Transverse colon (tissue), 4 donors: Measurements from ENCODE around the gene TMEM150C. TPM values are rescaled to one million over a fixed set of nuclear protein-coding genes. Genes with fewer than 3 reads are reported as not detected.

Source experiments
- DNase-seq: peaks from one replicate; pipeline ENCODE4 v3.0.0-alpha.2; 2019
- H3K27ac ChIP-seq, 4 donors: fragments of 200-600 bp; sonication (generic); 2 replicates each; pipeline ENCODE4 v1.5.1; 2016 to 2018; ENCODE audit warnings: inconsistent platforms in 4 of 4
- H3K27me3 ChIP-seq: fragments of 200-600 bp; sonication (generic); 2 replicates; pipeline ENCODE4 v1.5.1; 2017; ENCODE audit warnings: inconsistent platforms
- H3K36me3 ChIP-seq, 4 donors: fragments of 200-600 bp; sonication (generic); 2 replicates each; pipeline ENCODE4 v1.5.1; 2017 to 2019; ENCODE audit warnings: inconsistent platforms in 4 of 4
- H3K4me1 ChIP-seq, 4 donors: fragments of 200-600 bp; sonication (generic); 2 replicates each; pipeline ENCODE4 v1.5.1; 2017 to 2020; ENCODE audit warnings: inconsistent platforms in 4 of 4
- H3K4me3 ChIP-seq, 4 donors: fragments of 200-600 bp; sonication (generic); 1 replicate in 1 of 4; 2 replicates in 3 of 4; pipeline versions ENCODE4 v1.5.1 to v1.6.1; 2017 to 2019; ENCODE audit warnings: inconsistent platforms in 4 of 4
- H3K9me3 ChIP-seq, 2 donors: fragments of 200-600 bp; sonication (generic); 2 replicates each; pipeline ENCODE4 v1.5.1; 2017 to 2019; ENCODE audit warnings: inconsistent platforms in 2 of 2
- EP300 ChIP-seq: sonication (generic); formaldehyde crosslinking; IDR thresholded peaks from one replicate; pipeline ENCODE4 v1.6.1; 2017; ENCODE audit warnings: antibody characterized with exemption, low read depth
- POLR2A ChIP-seq: fragments of 450-650 bp; IDR thresholded peaks from one replicate; pipeline ENCODE4 v1.6.1; 2016; ENCODE audit warnings: antibody characterized with exemption, mild to moderate bottlenecking, moderate library complexity
- POLR2AphosphoS5 ChIP-seq, 3 donors: sonication (generic); formaldehyde crosslinking; IDR thresholded peaks; one replicate each; pipeline ENCODE4 v1.6.1; 2016; ENCODE audit warnings: antibody characterized with exemption in 3 of 3
- WGBS, 2 donors: methylation state at CpG; one replicate each; pipeline ENCODE4 v1.1.5; 2018; ENCODE audit warnings: low coverage in 1 of 2; 5-methylcytosine and 5-hydroxymethylcytosine counted together
- in situ Hi-C, 4 donors: fragments of 200-750 bp; cut with MboI; loops; one replicate each; pipeline versions ENCODE4 v1.15.0 to v1.15.1; 2017; ENCODE audit warnings: low sequenced_read_pairs in 3 of 4, low pct_ligation_motif_present in 1 of 4, low pct_unique_long_range_greater_than_20kb in 1 of 4
- intact Hi-C: fragments of 100-400 bp; cut with DNase I; formaldehyde crosslinking; loops from one replicate; pipeline ENCODE4 v1.15.1; 2023; ENCODE audit warnings: low total_unique reads
- total RNA-seq, 4 donors: library from RNA; depleted of rRNA; stranded (reverse); fragments of >200 nt; gene quantifications; one replicate each; pipeline ENCODE4 v1.1.0, GENCODE V29; 2016
- TF ChIP-seq, protein P1 (sequence below), 5 experiments: fragments of 200-600 bp in 3 of 5; fragments of 450-650 bp in 2 of 5; sonication (generic) in 3 of 5; IDR thresholded peaks; 1 replicate in 2 of 5; 2 replicates in 3 of 5; pipeline ENCODE4 v1.5.1; 2016 to 2017; ENCODE audit warnings: antibody characterized with exemption in 5 of 5, inconsistent platforms in 3 of 5, mild to moderate bottlenecking in 2 of 5, moderate library complexity in 1 of 5

Gene TMEM150C
- total RNA-seq, 4 donors from 2014 or later: 0.37 to 6.6 (median 5.9) TPM; not detected in 1

DNA sequence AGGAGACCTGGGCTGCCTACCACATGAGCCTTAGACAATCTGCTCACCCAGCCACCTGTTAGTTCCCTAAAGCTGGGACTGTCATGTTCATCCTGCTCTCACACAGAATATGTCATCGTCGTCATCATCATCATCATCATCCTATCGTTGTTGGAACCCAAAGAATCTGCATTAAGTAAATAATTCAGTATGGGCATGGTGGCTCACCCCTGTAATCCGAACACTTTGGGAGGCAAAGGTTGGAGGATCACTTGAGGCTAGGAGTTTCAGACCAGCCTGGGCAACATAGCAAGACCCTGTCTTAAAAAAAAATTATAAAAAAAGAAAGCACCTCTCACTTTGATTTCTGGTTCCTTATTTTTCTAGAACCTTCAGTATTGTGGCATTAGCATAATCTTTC lies 125.0 kb downstream of the TMEM150C start:
- TF ChIP-seq EP300 (no peak), POLR2A (no peak), POLR2AphosphoS5 (IDR thresholded peaks at IDR 0.05) (no peak)
- TF ChIP-seq, protein P1, sequence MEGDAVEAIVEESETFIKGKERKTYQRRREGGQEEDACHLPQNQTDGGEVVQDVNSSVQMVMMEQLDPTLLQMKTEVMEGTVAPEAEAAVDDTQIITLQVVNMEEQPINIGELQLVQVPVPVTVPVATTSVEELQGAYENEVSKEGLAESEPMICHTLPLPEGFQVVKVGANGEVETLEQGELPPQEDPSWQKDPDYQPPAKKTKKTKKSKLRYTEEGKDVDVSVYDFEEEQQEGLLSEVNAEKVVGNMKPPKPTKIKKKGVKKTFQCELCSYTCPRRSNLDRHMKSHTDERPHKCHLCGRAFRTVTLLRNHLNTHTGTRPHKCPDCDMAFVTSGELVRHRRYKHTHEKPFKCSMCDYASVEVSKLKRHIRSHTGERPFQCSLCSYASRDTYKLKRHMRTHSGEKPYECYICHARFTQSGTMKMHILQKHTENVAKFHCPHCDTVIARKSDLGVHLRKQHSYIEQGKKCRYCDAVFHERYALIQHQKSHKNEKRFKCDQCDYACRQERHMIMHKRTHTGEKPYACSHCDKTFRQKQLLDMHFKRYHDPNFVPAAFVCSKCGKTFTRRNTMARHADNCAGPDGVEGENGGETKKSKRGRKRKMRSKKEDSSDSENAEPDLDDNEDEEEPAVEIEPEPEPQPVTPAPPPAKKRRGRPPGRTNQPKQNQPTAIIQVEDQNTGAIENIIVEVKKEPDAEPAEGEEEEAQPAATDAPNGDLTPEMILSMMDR (IDR thresholded peaks at IDR 0.05): no peak
- WGBS, 2 donors: 98 to 100% methylated on average over 4 of the region's 4 CpGs

DNA sequence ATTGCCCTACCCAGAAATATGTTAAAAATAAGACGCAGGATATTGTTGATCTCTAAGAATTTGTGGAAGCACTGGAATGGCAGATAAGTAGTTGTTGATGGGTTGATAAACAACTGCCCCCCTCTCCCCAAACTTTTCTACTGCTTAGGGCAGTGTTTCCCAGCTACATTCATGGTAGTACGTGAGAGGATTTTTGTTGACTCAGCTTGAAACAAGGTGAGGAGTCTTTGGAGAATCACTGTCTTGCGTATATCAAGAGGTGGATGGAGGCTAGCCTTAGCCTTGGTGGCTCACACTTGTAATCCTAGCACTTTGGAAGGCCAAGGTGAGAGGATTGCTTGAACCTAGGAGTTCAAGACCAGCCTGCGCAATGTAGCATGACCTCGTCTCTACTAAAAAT lies 125.7 kb downstream of the TMEM150C start:
- Histone ChIP-seq H3K27ac (no peak overlapping the region), H3K4me3 (no peak overlapping the region), H3K4me1 (peaks cover 5 to 21% (median 10%) of the 10 kb centered on the region in 4 donors), H3K27me3 (no peaks in the 10 kb centered on the region), H3K9me3 (no peaks in the 10 kb centered on the region), H3K36me3 (no peaks in the 10 kb centered on the region)
- no peak for TF ChIP-seq POLR2AphosphoS5 (IDR thresholded peaks at IDR 0.05)
- no peak for TF ChIP-seq EP300
- 97% methylated on average over 5 of the region's 5 CpGs; no CpG with 5 or more reads in 1 of the 2 donors for WGBS, 2 donors
- in situ Hi-C loops (loop anchor here in 1 of 4 donors (10.0 kb wide), 1 partner anchor 61 kb away; the partner anchor contains the start of gene HNRNPD), intact Hi-C loops (no loop called here)
- no peak for DNase-seq

More for the DNA sequence above, 125.0 kb downstream of the TMEM150C start:
- DNase-seq: no peak
- Histone ChIP-seq H3K36me3 (no peaks in the 10 kb centered on the region), H3K9me3 (no peaks in the 10 kb centered on the region), H3K4me3 (no peak overlapping the region), H3K4me1 (peaks cover 0 to 14% (median 4%) of the 10 kb centered on the region in 4 donors), H3K27ac (no peak overlapping the region), H3K27me3 (no peaks in the 10 kb centered on the region)
- intact Hi-C loops (no loop called here), in situ Hi-C loops (loop anchor here in 1 of 4 donors (10.0 kb wide), 1 partner anchor 62 kb away; the partner anchor contains the start of gene HNRNPD)

DNA sequence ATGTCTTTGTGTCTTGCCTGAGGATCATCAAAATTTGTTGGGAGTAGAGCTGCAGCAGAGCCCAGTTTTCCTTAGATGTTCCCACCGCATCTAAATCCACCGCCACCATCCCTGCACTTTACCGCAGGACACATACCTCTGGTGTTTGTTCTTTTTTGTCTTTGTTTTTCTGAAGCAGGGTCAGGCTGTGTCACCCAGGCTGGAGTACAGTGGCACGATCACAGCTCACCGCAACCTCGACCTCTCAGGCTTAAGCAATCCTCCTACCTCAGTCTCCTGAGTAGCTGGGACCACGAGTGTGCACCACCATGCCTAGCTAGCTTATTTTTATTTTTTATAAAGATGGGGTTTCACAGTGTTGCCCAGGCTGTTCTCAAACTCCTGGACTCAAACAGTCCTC lies 126.8 kb downstream of the TMEM150C start:
- no peak for DNase-seq
- no peaks in the 10 kb centered on the region for H3K36me3 ChIP-seq
- H3K27ac ChIP-seq: no peak overlapping the region
- 97 to 100% methylated on average over 6 to 7 of the region's 7 CpGs for WGBS, 2 donors
- TF ChIP-seq POLR2AphosphoS5 (IDR thresholded peaks at IDR 0.05): no peak
- TF ChIP-seq, protein P1 (IDR thresholded peaks at IDR 0.05): no peak
- no peak for TF ChIP-seq POLR2A
- TF ChIP-seq EP300: no peak
- in situ Hi-C loops (loop anchor here in 1 of 4 donors (10.0 kb wide), 1 partner anchor 60 kb away; the partner anchor contains the start of gene HNRNPD), intact Hi-C loops (no loop called here)
- H3K4me3 ChIP-seq: no peak overlapping the region
- no peaks in the 10 kb centered on the region for H3K9me3 ChIP-seq
- peaks cover 6 to 21% (median 10%) of the 10 kb centered on the region in 4 donors for H3K4me1 ChIP-seq
- H3K27me3 ChIP-seq: no peaks in the 10 kb centered on the region

DNA sequence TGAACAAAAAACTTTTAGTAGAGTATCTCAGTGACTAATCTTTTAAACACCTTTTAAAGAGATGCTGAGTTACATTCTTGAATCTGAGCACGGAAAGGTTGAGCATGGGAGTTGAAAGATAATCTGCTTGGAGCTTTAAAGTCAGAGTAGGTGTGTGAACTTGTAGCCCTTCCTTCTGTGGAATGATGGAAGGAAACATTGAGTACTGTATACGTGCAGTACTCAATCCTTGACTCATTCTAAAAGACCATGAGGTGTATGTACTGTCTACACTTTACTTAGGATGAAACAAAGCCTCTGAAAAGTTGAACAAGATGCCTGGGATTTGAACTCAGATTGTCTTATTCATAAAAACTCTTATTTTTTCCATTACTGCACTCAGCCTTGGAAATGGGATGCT lies 128.0 kb downstream of the TMEM150C start:
- in situ Hi-C loops (loop anchor here in 1 of 4 donors (10.0 kb wide), 1 partner anchor 59 kb away; the partner anchor contains the start of gene HNRNPD), intact Hi-C loops (no loop called here)
- H3K4me3 ChIP-seq: no peak overlapping the region
- H3K4me1 ChIP-seq: peaks cover 6 to 21% (median 10%) of the 10 kb centered on the region in 4 donors
- WGBS, 2 donors: 83% methylated on average over 2 of the region's 2 CpGs
- DNase-seq: no peak
- no peak overlapping the region for H3K27ac ChIP-seq
- H3K27me3 ChIP-seq: no peaks in the 10 kb centered on the region
- H3K9me3 ChIP-seq: no peaks in the 10 kb centered on the region
- TF ChIP-seq POLR2AphosphoS5 (IDR thresholded peaks at IDR 0.05) (no peak), POLR2A (no peak), EP300 (no peak)
- TF ChIP-seq, protein P1 (IDR thresholded peaks at IDR 0.05): no peak
- H3K36me3 ChIP-seq: no peaks in the 10 kb centered on the region

Other genes starting within 250 kb of the TMEM150C start
- 100 to 1,000 TPM in 3 of 4 donors, 10 to 100 TPM in 1; 61.4 to 213 (median 130) TPM for gene HNRNPD, start 188.0 kb downstream of the TMEM150C start, total RNA-seq
- 100 to 1,000 TPM in 2 of 4 donors, 10 to 100 TPM in 2; 78.4 to 131 (median 100) TPM for gene HNRNPDL, start 131.5 kb downstream of the TMEM150C start, total RNA-seq
- 10 to 100 TPM in 3 of 4 donors, under 1 TPM in 1; 0.75 to 21.5 (median 15.8) TPM for gene ENOPH1, start 131.4 kb downstream of the TMEM150C start, total RNA-seq
- 1 to 10 TPM; 1.5 to 7.5 (median 3.5) TPM for gene SCD5, start 236.8 kb upstream of the TMEM150C start, total RNA-seq